H9 (cell line): ENCODE results near the gene DPF1. TPM values are rescaled to one million over a fixed set of nuclear protein-coding genes. Genes with fewer than 3 reads are reported as not detected.

Experiments used
- DNase-seq: peaks from one replicate; pipeline ENCODE4 v3.0.0-alpha.2; 2017
- H2AFZ ChIP-seq: one replicate; pipeline ENCODE4 v1.6.1; 2013; ENCODE audit warnings: mild to moderate bottlenecking, low read length, control low read depth, moderate library complexity
- H2AK5ac ChIP-seq: 2 replicates; pipeline ENCODE4 v1.6.1; 2013; ENCODE audit warnings: low read length, control low read depth, mixed read lengths; ENCODE audit not compliant: insufficient read length
- H2BK120ac ChIP-seq: one replicate; pipeline ENCODE4 v1.6.1; 2013; ENCODE audit warnings: low read depth, mild to moderate bottlenecking, low read length, control low read depth, inconsistent platforms; ENCODE audit not compliant: poor library complexity, severe bottlenecking
- H2BK12ac ChIP-seq: 2 replicates; pipeline ENCODE4 v1.6.1; 2013; ENCODE audit warnings: low read length, control low read depth, mixed read lengths, low read depth; ENCODE audit not compliant: insufficient read length
- H2BK15ac ChIP-seq: 2 replicates; pipeline ENCODE4 v1.6.1; 2013; ENCODE audit warnings: low read depth, low read length, control low read depth
- H2BK20ac ChIP-seq: one replicate; pipeline ENCODE4 v1.6.1; 2013; ENCODE audit warnings: low read depth, mild to moderate bottlenecking, low read length, control low read depth, inconsistent platforms; ENCODE audit not compliant: poor library complexity, severe bottlenecking
- H2BK5ac ChIP-seq: 2 replicates; pipeline ENCODE4 v1.6.1; 2013; ENCODE audit warnings: low read length, control low read depth, mixed read lengths; ENCODE audit not compliant: insufficient read length
- H3K14ac ChIP-seq: 2 replicates; pipeline ENCODE4 v1.6.1; 2013; ENCODE audit warnings: low read length, control low read depth; ENCODE audit not compliant: insufficient read depth
- H3K18ac ChIP-seq: 2 replicates; pipeline ENCODE4 v1.6.1; 2013; ENCODE audit warnings: low read depth, mild to moderate bottlenecking, mixed read lengths, low read length, control low read depth; ENCODE audit not compliant: insufficient read length
- H3K23ac ChIP-seq: 2 replicates; pipeline ENCODE4 v1.6.1; 2013; ENCODE audit warnings: low read length, control low read depth, mixed read lengths, low read depth; ENCODE audit not compliant: insufficient read length
- H3K23me2 ChIP-seq: 2 replicates; pipeline ENCODE4 v1.6.1; 2013; ENCODE audit warnings: low read depth, mild to moderate bottlenecking, mixed read lengths, low read length, control low read depth; ENCODE audit not compliant: insufficient read length, poor library complexity, severe bottlenecking
- H3K27ac ChIP-seq: 2 replicates; pipeline ENCODE4 v1.5.1; 2013; ENCODE audit warnings: low read length, control low read depth, mixed read lengths, low read depth; ENCODE audit not compliant: insufficient read length
- H3K27me3 ChIP-seq: 2 replicates; pipeline ENCODE4 v1.6.1; 2013; ENCODE audit warnings: low read length, control low read depth, inconsistent platforms; ENCODE audit not compliant: insufficient read depth
- H3K4ac ChIP-seq: 2 replicates; pipeline ENCODE4 v1.6.1; 2013; ENCODE audit warnings: low read depth, mild to moderate bottlenecking, control low read depth, inconsistent platforms, low read length, moderate library complexity
- H3K4me1 ChIP-seq: 2 replicates; pipeline ENCODE4 v1.6.1; 2013; ENCODE audit warnings: low read length, control low read depth, inconsistent platforms; ENCODE audit not compliant: insufficient read depth
- H3K4me2 ChIP-seq: 2 replicates; pipeline ENCODE4 v1.6.1; 2013; ENCODE audit warnings: low read length, control low read depth, mixed read lengths; ENCODE audit not compliant: insufficient read length, insufficient read depth
- H3K56ac ChIP-seq: 2 replicates; pipeline ENCODE4 v1.6.1; 2013; ENCODE audit warnings: low read depth, mild to moderate bottlenecking, mixed read lengths, low read length, control low read depth; ENCODE audit not compliant: insufficient read length
- H3K79me1 ChIP-seq: 2 replicates; pipeline ENCODE4 v1.6.1; 2013; ENCODE audit warnings: low read depth, mild to moderate bottlenecking, moderate library complexity, low read length, control low read depth, inconsistent platforms; ENCODE audit not compliant: insufficient read depth, poor library complexity, severe bottlenecking
- H3K79me2 ChIP-seq: 2 replicates; pipeline ENCODE4 v1.6.1; 2013; ENCODE audit warnings: low read length, control low read depth, inconsistent platforms; ENCODE audit not compliant: insufficient read depth
- H3K9ac ChIP-seq: 2 replicates; pipeline ENCODE4 v1.6.1; 2013; ENCODE audit warnings: low read length, control low read depth, mixed read lengths; ENCODE audit not compliant: insufficient read length; ENCODE audit errors: extremely low read depth
- H3K9me3 ChIP-seq: one replicate; pipeline ENCODE4 v1.6.1; 2013; ENCODE audit warnings: low read depth, low read length, inconsistent platforms; ENCODE audit not compliant: control insufficient read depth
- H3T11ph ChIP-seq: one replicate; pipeline ENCODE4 v1.6.1; 2013; ENCODE audit warnings: mild to moderate bottlenecking, low read length, control low read depth, inconsistent platforms
- H4K20me1 ChIP-seq: one replicate; pipeline ENCODE4 v1.6.1; 2013; ENCODE audit not compliant: control insufficient read depth, insufficient read length, insufficient read depth
- H4K5ac ChIP-seq: 2 replicates; pipeline ENCODE4 v1.6.1; 2013; ENCODE audit warnings: low read depth, mild to moderate bottlenecking, mixed read lengths, low read length, control low read depth; ENCODE audit not compliant: insufficient read length
- H4K8ac ChIP-seq: replicated peaks from 2 replicates; pipeline ENCODE4 v1.6.1; 2013; ENCODE audit warnings: low read length, control low read depth, mixed read lengths, low read depth; ENCODE audit not compliant: insufficient read length
- H4K91ac ChIP-seq: 2 replicates; pipeline ENCODE4 v1.6.1; 2013; ENCODE audit warnings: low read depth, mild to moderate bottlenecking, moderate library complexity, mixed read lengths, low read length, control low read depth; ENCODE audit not compliant: insufficient read length
- H3K27ac Mint-ChIP-seq, 3 experiments: 2 replicates in 2 of 3; 3 replicates in 1 of 3; pipeline ENCODE4 v1.8.0; 2020 to 2021; ENCODE audit warnings: mixed read lengths in 3 of 3, mild to moderate bottlenecking in 1 of 3, moderate library complexity in 1 of 3
- H3K27me3 Mint-ChIP-seq: 2 replicates; pipeline ENCODE4 v1.8.0; 2021; ENCODE audit warnings: low read depth, mild to moderate bottlenecking, moderate library complexity, mixed read lengths
- H3K36me3 Mint-ChIP-seq, 3 experiments: 2 replicates in 2 of 3; 3 replicates in 1 of 3; pipeline ENCODE4 v1.8.0; 2020 to 2021; ENCODE audit warnings: low read depth in 3 of 3, mixed read lengths in 3 of 3; ENCODE audit not compliant: insufficient read depth in 1 of 3
- H3K4me1 Mint-ChIP-seq, 2 experiments: 2 replicates each; pipeline ENCODE4 v1.8.0; 2020; ENCODE audit warnings: mixed read lengths in 2 of 2
- H3K4me3 Mint-ChIP-seq, 2 experiments: 2 replicates in 1 of 2; 3 replicates in 1 of 2; pipeline ENCODE4 v1.8.0; 2020 to 2021; ENCODE audit warnings: mild to moderate bottlenecking in 2 of 2, mixed read lengths in 2 of 2, moderate library complexity in 1 of 2
- H3K9me3 Mint-ChIP-seq, 2 experiments: 2 replicates in 1 of 2; 3 replicates in 1 of 2; pipeline ENCODE4 v1.8.0; 2020; ENCODE audit warnings: mild to moderate bottlenecking in 2 of 2, mixed read lengths in 2 of 2, moderate library complexity in 1 of 2
- CTCF ChIP-seq: fragments of 200-600 bp; sonication (generic); conservative IDR thresholded peaks from 3 replicates; pipeline ENCODE4 v1.8.0; 2021; ENCODE audit warnings: antibody characterized with exemption, mild to moderate bottlenecking
- WGBS: extraction: QIAGEN DNeasy Blood & Tissue Kit; methylation state at CpG from one replicate; pipeline ENCODE4 v1.1.7; 2013; ENCODE audit warnings: missing lambda C conversion rate, low lambda C conversion rate, mixed read lengths; ENCODE audit not compliant: insufficient read length; ENCODE audit errors: extremely low coverage; 5-methylcytosine and 5-hydroxymethylcytosine counted together
- total RNA-seq: library from RNA; stranded (reverse); gene quantifications from 2 replicates; pipeline ENCODE4 v1.2.1, GENCODE V29; 2021

Gene DPF1
- total RNA-seq, 1 experiment from 2014 or later, result 12.0 TPM

GRCh38 chr19:38229585-38230073 is 5.6 kb upstream of the DPF1 start:
- Mint-ChIP-seq H3K4me3 (peak overlapping the region; percentile 38 to 80), H3K9me3 (no peaks in the 10 kb centered on the region; a peak in 1 of 5 replicates), H3K27me3 (peaks cover 53% of the 10 kb centered on the region), H3K4me1 (peaks cover 22 to 35% of the 10 kb centered on the region in 2 experiments), H3K36me3 (no peaks in the 10 kb centered on the region), H3K27ac (peak overlapping the region in 1 of 3 experiments; percentile 90; a peak in 1 of 7 replicates)
- H3T11ph ChIP-seq, result no peak overlapping the region
- no peak overlapping the region for H3K9ac ChIP-seq
- H2AFZ ChIP-seq, result no peak overlapping the region
- H3K4me1 ChIP-seq, result 0 out of 2 replicates have a peak, but pooled peaks cover 2% of the 10 kb centered on the region
- H3K79me1 ChIP-seq, result no peaks in the 10 kb centered on the region
- no peak overlapping the region for H2BK120ac ChIP-seq
- no peaks in the 10 kb centered on the region for H3K9me3 ChIP-seq
- no peak overlapping the region for H3K23ac ChIP-seq
- no CpG with 5 or more reads among the region's 54 CpGs for WGBS
- no peak overlapping the region for H2BK12ac ChIP-seq
- peak; percentile 79 for DNase-seq
- no peaks in the 10 kb centered on the region for H3K79me2 ChIP-seq
- no peak overlapping the region for H4K91ac ChIP-seq
- no peak overlapping the region for H3K4ac ChIP-seq
- H4K5ac ChIP-seq, result no peak overlapping the region
- no peak overlapping the region for H3K4me2 ChIP-seq
- H2AK5ac ChIP-seq, result no peak overlapping the region
- H3K27ac ChIP-seq, result no peak overlapping the region
- H3K18ac ChIP-seq, result no peak overlapping the region
- no peak overlapping the region for H2BK20ac ChIP-seq
- no peak overlapping the region for H2BK15ac ChIP-seq
- peaks cover 6% of the 10 kb centered on the region for H3K23me2 ChIP-seq
- H3K56ac ChIP-seq, result no peak overlapping the region
- H3K27me3 ChIP-seq, result no peaks in the 10 kb centered on the region; the same call in 1 of the 2 replicates
- H4K20me1 ChIP-seq, result peaks cover 2% of the 10 kb centered on the region
- no peak overlapping the region for H4K8ac ChIP-seq
- no peak overlapping the region for H2BK5ac ChIP-seq
- H3K14ac ChIP-seq, result no peak overlapping the region
- no peak for TF ChIP-seq CTCF
